Measurements from ENCODE around the gene CNIH3. TPM values are rescaled to one million over a fixed set of nuclear protein-coding genes. Genes with fewer than 3 reads are reported as not detected.

Gene CNIH3
- polyA plus RNA-seq, 6 donors from 2014 or later = 0.97 to 4.0 (median 1.8) TPM; not detected in 1

GRCh38 chr1:224760163-224760562, 144.0 kb downstream of the CNIH3 start:
- peaks cover 0 to 18% (median 10%) of the 10 kb centered on the region in 7 donors for H3K9me3 Mint-ChIP-seq
- no peak overlapping the region for H3K27ac Mint-ChIP-seq
- H3K27me3 Mint-ChIP-seq = peaks cover 2 to 9% (median 6%) of the 10 kb centered on the region in 3 donors
- H3K4me3 Mint-ChIP-seq = no peak overlapping the region
- DNase-seq (no peak), ATAC-seq (ENCODE audit: low read depth in 2 of 2) (no peak)
- H3K4me1 Mint-ChIP-seq = no peaks in the 10 kb centered on the region
- H3K36me3 Mint-ChIP-seq = peaks cover 0 to 11% of the 10 kb centered on the region in 2 donors

DNA sequence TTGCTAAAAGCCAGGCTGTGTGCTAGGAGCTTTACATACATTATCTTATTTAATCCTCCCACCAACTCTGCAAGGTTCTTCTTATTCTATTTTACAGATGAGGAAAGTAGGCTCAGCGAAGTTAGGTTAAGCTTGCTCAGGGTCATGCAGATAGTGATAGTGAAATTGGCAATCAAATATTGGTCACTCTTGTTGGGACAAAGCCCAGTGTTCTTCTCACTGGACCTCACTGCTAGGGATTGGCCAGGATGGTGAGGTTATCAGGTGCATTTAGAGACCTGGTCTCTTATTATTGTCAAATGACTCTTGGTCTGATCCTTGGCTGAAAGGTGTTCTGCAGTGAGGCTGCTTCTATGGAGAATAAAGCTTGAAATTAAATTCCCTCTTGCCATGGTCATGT, 145.1 kb downstream of the CNIH3 start:
- Mint-ChIP-seq H3K27me3 (peaks cover 0 to 14% (median 8%) of the 10 kb centered on the region in 3 donors), H3K4me3 (no peak overlapping the region), H3K27ac (no peak overlapping the region), H3K36me3 (peaks cover 0 to 11% of the 10 kb centered on the region in 2 donors), H3K9me3 (peaks cover 0 to 18% (median 10%) of the 10 kb centered on the region in 7 donors), H3K4me1 (no peaks in the 10 kb centered on the region)
- DNase-seq = no peak
- no peak for ATAC-seq (ENCODE audit: low read depth in 2 of 2)

- no peak for ATAC-seq (ENCODE audit: low read depth in 2 of 2)
- H3K27ac Mint-ChIP-seq = no peak overlapping the region
- H3K36me3 Mint-ChIP-seq = peaks cover 0 to 11% of the 10 kb centered on the region in 2 donors
- H3K9me3 Mint-ChIP-seq = peaks cover 0 to 18% (median 10%) of the 10 kb centered on the region in 7 donors
- H3K4me1 Mint-ChIP-seq = no peaks in the 10 kb centered on the region
- peaks cover 0 to 20% (median 12%) of the 10 kb centered on the region in 3 donors for H3K27me3 Mint-ChIP-seq
- no peak for DNase-seq
- H3K4me3 Mint-ChIP-seq = no peak overlapping the region
Observed at GRCh38 chr1:224762046-224762445, 145.9 kb downstream of the CNIH3 start.

GRCh38 chr1:224762701-224763100, 146.6 kb downstream of the CNIH3 start:
- Mint-ChIP-seq H3K27me3 (peaks cover 2 to 25% (median 14%) of the 10 kb centered on the region in 3 donors), H3K36me3 (peaks cover 0 to 11% of the 10 kb centered on the region in 2 donors)

DNA sequence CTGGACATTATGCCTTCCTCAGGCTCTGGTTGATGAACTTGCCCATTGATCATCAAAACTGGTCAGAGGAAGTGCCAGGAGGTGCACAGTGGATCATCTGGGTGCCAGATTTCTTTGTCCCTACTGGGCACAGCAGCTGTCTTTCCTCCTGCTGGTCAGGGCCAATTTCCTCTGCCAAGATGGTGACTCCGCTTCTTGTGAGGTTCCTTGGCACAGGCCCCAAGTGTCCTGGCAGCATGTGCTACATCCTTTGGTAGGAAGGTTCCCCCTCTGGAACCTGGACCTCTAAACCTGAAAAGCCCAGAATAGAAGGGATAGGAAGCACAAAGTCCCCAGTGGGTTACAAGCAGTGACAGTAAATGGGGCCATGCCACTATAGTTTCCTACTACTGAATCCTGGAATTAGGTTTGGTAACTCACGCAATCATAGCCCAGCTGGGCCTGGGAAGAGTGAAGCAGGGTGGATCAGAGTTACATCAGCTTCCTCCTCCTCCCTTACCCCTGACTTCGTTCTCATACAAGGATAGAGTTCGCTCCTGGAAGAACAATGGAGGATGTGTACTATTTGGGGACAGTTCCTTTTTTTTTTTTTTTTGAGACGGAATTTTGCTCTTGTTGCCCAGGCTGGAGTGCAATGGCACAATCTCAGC, 147.1 kb downstream of the CNIH3 start:
- Mint-ChIP-seq H3K27me3 (peaks cover 4 to 25% (median 14%) of the 10 kb centered on the region in 3 donors), H3K9me3 (peaks cover 0 to 16% (median 10%) of the 10 kb centered on the region in 7 donors), H3K27ac (no peak overlapping the region), H3K4me1 (no peaks in the 10 kb centered on the region), H3K36me3 (peaks cover 0 to 11% of the 10 kb centered on the region in 2 donors), H3K4me3 (no peak overlapping the region)
- ATAC-seq (ENCODE audit: low read depth in 2 of 2) (no peak), DNase-seq (no peak)

More at GRCh38 chr1:224762701-224763100, 146.6 kb downstream of the CNIH3 start:
- Mint-ChIP-seq H3K9me3 (peaks cover 0 to 18% (median 10%) of the 10 kb centered on the region in 7 donors), H3K4me1 (no peaks in the 10 kb centered on the region), H3K27ac (no peak overlapping the region), H3K4me3 (no peak overlapping the region)
- ATAC-seq (ENCODE audit: low read depth in 2 of 2) (no peak), DNase-seq (no peak)

DNA sequence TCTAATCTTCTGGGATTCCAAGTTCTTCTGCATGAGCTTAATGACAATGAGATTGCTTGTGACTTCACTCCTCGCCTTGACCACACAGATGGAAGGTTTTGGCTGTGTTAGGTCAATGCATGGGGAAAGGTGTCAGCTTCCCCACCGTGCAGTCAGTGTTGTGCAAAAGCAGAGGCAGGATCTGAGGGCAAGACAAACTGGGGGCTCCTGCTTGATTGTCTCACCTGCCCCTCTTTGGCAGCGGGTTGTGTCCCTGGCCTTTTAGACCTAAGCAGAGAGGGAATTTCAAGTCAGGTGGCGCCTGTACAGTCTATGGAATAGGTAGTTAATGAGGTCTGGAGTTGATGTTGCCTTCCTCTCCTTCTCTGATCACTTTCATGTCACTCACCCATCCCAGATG, 150.1 kb downstream of the CNIH3 start:
- peaks cover 0 to 1% (median 0%) of the 10 kb centered on the region in 7 donors for H3K9me3 Mint-ChIP-seq
- no peaks in the 10 kb centered on the region for H3K36me3 Mint-ChIP-seq
- H3K27me3 Mint-ChIP-seq = peaks cover 8 to 29% (median 14%) of the 10 kb centered on the region in 3 donors
- ATAC-seq (ENCODE audit: low read depth in 2 of 2) = no peak
- H3K4me1 Mint-ChIP-seq = no peaks in the 10 kb centered on the region
- H3K4me3 Mint-ChIP-seq = no peak overlapping the region
- no peak overlapping the region for H3K27ac Mint-ChIP-seq
- no peak for DNase-seq

GRCh38 chr1:224767031-224767430, 150.9 kb downstream of the CNIH3 start:
- H3K27me3 Mint-ChIP-seq = peaks cover 8 to 35% (median 14%) of the 10 kb centered on the region in 3 donors

GRCh38 chr1:224767676-224768075, 151.6 kb downstream of the CNIH3 start:
- Mint-ChIP-seq H3K9me3 (peaks cover 0 to 1% (median 0%) of the 10 kb centered on the region in 7 donors), H3K27ac (no peak overlapping the region), H3K4me1 (no peaks in the 10 kb centered on the region), H3K4me3 (no peak overlapping the region), H3K27me3 (peaks cover 8 to 35% (median 14%) of the 10 kb centered on the region in 3 donors), H3K36me3 (no peaks in the 10 kb centered on the region)
- no peak for ATAC-seq (ENCODE audit: low read depth in 2 of 2)
- DNase-seq = no peak

More at GRCh38 chr1:224767031-224767430, 150.9 kb downstream of the CNIH3 start:
- Mint-ChIP-seq H3K27ac (no peak overlapping the region), H3K36me3 (no peaks in the 10 kb centered on the region), H3K9me3 (peaks cover 0 to 1% (median 0%) of the 10 kb centered on the region in 7 donors), H3K4me1 (no peaks in the 10 kb centered on the region), H3K4me3 (no peak overlapping the region)
- DNase-seq (no peak), ATAC-seq (ENCODE audit: low read depth in 2 of 2) (no peak)

- ATAC-seq (ENCODE audit: low read depth in 2 of 2) = no peak
- Mint-ChIP-seq H3K9me3 (peaks cover 0 to 1% (median 0%) of the 10 kb centered on the region in 7 donors), H3K27ac (no peak overlapping the region), H3K4me1 (no peaks in the 10 kb centered on the region), H3K27me3 (peaks cover 10 to 39% (median 14%) of the 10 kb centered on the region in 3 donors), H3K36me3 (no peaks in the 10 kb centered on the region), H3K4me3 (no peak overlapping the region)
- no peak for DNase-seq
Observed at GRCh38 chr1:224768971-224769370, 152.9 kb downstream of the CNIH3 start.

DNA sequence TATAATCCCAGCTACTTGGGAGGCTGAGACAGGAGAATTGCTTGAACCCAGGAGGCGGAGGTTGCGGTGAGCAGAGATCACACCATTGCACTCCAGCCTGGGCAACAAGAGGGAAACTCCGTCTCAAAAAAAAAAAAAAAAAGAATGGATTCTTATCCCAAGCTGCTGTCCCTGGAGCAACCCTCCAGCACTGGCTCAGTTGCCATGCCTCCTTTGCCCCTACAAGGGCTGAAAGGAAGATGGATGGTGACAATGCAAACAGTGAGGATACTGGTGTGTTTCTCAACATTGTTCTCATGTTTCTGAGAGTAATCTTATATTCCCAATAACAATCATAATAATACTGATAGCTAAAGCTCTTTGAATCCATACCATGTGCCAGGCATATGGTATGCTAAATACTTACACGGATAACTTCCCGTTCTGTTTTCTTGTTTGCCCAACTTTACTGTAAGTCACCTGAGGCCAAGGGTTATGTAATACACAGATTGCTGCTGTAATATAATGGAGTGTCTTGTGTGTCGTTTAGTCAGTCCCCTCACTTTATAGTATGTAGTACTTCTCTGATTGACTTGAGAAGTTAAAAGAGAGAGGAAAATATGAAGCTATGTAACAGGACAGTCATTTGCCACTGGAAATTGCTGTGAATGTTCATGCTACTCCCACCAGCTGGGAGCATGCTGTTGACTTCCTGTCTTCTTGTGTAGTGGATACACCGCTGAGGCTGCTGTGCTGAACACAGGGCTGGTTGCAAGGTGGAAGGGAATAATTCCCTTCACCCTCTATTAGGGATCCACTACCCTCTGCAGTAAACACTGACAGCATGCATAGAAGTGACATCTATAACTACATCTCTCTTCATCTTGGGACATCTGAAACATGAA, 153.6 kb downstream of the CNIH3 start:
- ATAC-seq (ENCODE audit: low read depth in 2 of 2) (no peak), DNase-seq (no peak)
- Mint-ChIP-seq H3K27ac (no peak overlapping the region), H3K4me1 (no peaks in the 10 kb centered on the region), H3K36me3 (no peaks in the 10 kb centered on the region), H3K9me3 (peaks cover 0 to under 1% (median 0%) of the 10 kb centered on the region in 7 donors), H3K27me3 (peaks cover 13 to 46% (median 17%) of the 10 kb centered on the region in 3 donors), H3K4me3 (no peak overlapping the region)

GRCh38 chr1:224770336-224770693, 154.2 kb downstream of the CNIH3 start:
- DNase-seq (no peak), ATAC-seq (ENCODE audit: low read depth in 2 of 2) (no peak)
- Mint-ChIP-seq H3K27ac (no peak overlapping the region), H3K4me1 (no peaks in the 10 kb centered on the region), H3K36me3 (no peaks in the 10 kb centered on the region), H3K27me3 (peaks cover 13 to 44% (median 13%) of the 10 kb centered on the region in 3 donors), H3K9me3 (no peaks in the 10 kb centered on the region), H3K4me3 (no peak overlapping the region)

GRCh38 chr1:224773646-224774045, 157.5 kb downstream of the CNIH3 start:
- H3K9me3 Mint-ChIP-seq = no peaks in the 10 kb centered on the region
- ATAC-seq (ENCODE audit: low read depth in 2 of 2) (no peak), DNase-seq (no peak)
- H3K4me1 Mint-ChIP-seq = no peaks in the 10 kb centered on the region
- peaks cover 5 to 26% (median 10%) of the 10 kb centered on the region in 3 donors for H3K27me3 Mint-ChIP-seq
- no peaks in the 10 kb centered on the region for H3K36me3 Mint-ChIP-seq
- H3K27ac Mint-ChIP-seq = no peak overlapping the region
- H3K4me3 Mint-ChIP-seq = no peak overlapping the region

DNA sequence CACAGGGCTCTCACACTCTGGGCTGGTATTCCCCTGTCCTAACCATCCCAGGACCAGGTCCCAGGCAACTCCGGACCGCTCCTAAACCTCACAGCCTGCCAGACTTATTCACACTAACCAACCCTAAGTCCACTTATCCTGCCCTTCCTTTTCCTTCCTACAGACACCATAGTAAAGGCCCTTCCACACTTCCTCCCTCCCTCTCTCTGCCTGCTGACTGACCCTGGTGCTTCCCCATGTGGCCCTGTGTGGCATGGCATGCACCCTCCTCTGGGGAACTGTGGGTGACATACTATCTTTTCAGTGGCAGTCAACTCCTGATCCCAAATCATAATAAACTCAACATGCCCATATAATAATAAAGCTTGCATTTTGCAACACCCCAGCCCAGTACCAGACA, 158.3 kb downstream of the CNIH3 start:
- Mint-ChIP-seq H3K4me3 (no peak overlapping the region), H3K36me3 (no peaks in the 10 kb centered on the region), H3K4me1 (no peaks in the 10 kb centered on the region), H3K27me3 (peaks cover 5 to 19% (median 10%) of the 10 kb centered on the region in 3 donors), H3K9me3 (no peaks in the 10 kb centered on the region), H3K27ac (peak overlapping the region in 1 of 6 donors; percentile 85)
- ATAC-seq (ENCODE audit: low read depth in 2 of 2) (no peak), DNase-seq (no peak)

Measured in naive B cell (primary cell).